Right lobe of liver (tissue), 6 donors: ENCODE measurements around the gene AHNAK2. TPM values are rescaled to one million over a fixed set of nuclear protein-coding genes. Genes with fewer than 3 reads are reported as not detected.

Experiments used
- ATAC-seq, 4 donors: fragments of 200-7000 bp; cut with Tn5 transposase; one replicate each; pipeline ENCODE4 v1.9.1; 2020; ENCODE audit warnings: mild to moderate bottlenecking in 4 of 4, moderate library complexity in 4 of 4
- DNase-seq, 3 donors: peaks; one replicate each; pipeline ENCODE4 v3.0.0-alpha.2; 2020
- H3K27ac ChIP-seq, 3 donors: fragments of 200-600 bp; one replicate each; pipeline ENCODE4 v1.8.0; 2022
- H3K27me3 ChIP-seq, 2 donors: fragments of 200-600 bp; one replicate each; pipeline ENCODE4 v1.8.0; 2022
- H3K36me3 ChIP-seq, 4 donors: fragments of 200-600 bp; sonication (generic) in 1 of 4; one replicate each; pipeline versions ENCODE4 v1.5.1 to v1.8.0; 2017 to 2022; ENCODE audit warnings: control low read depth in 1 of 4
- H3K4me1 ChIP-seq, 4 donors: fragments of 200-600 bp; sonication (generic) in 1 of 4; one replicate each; pipeline versions ENCODE4 v1.5.1 to v1.8.0; 2017 to 2022; ENCODE audit warnings: control low read depth in 1 of 4
- H3K4me3 ChIP-seq, 3 donors: fragments of 200-600 bp; one replicate each; pipeline ENCODE4 v1.8.0; 2022
- H3K9me3 ChIP-seq, 4 donors: fragments of 200-600 bp; sonication (generic) in 1 of 4; one replicate each; pipeline versions ENCODE4 v1.5.1 to v1.8.0; 2017 to 2022; ENCODE audit warnings: control low read depth in 1 of 4
- POLR2A ChIP-seq: fragments of 450-650 bp; IDR thresholded peaks from one replicate; pipeline ENCODE4 v1.6.1; 2017; ENCODE audit warnings: antibody characterized with exemption, mild to moderate bottlenecking
- WGBS: methylation state at CpG from one replicate; pipeline ENCODE4 v1.1.6; 2018; ENCODE audit warnings: low coverage, low lambda C conversion rate; ENCODE audit not compliant: insufficient coverage; ENCODE audit errors: missing lambda C conversion rate; 5-methylcytosine and 5-hydroxymethylcytosine counted together
- intact Hi-C, 2 donors: fragments of 100-400 bp; cut with DNase I; formaldehyde crosslinking; loops; one replicate each; pipeline versions ENCODE4 v1.11.2 to v1.14.1; 2022
- total RNA-seq, 6 experiments: library from RNA; depleted of rRNA in 2 of 6; stranded (reverse); fragments of >200 nt in 2 of 6; fragmentation: NEBNext Ultra II Directional in 3 of 6; extraction: Animal tissue kit (Norgen Biotek cat#: 25700) in 3 of 6; gene quantifications; one replicate each; pipeline versions ENCODE4 v1.1.0 to v1.2.4, GENCODE V29; 2016 to 2023
- TF ChIP-seq, protein P1 (sequence below), 4 donors: fragments of 200-600 bp in 3 of 4; fragments of 450-650 bp in 1 of 4; IDR thresholded peaks; one replicate each; pipeline versions ENCODE4 v1.5.1 to v1.8.0; 2016 to 2022; ENCODE audit warnings: antibody characterized with exemption in 4 of 4, mild to moderate bottlenecking in 2 of 4
- donor health status: DM: no; HTN: yes; CAD: no.
- donor health status: DM: no; HTN: no; CAD: no.
- donor health status: DM: no; HTN: no; CAD: no.
- donor health status: DM: no; HTN: yes; CAD: no.
- donor health status: DM: no; HTN: yes; CAD: no.

AHNAK2 gene
- total RNA-seq, 6 experiments from 2014 or later: 2.1 to 12.2 (median 4.6) TPM

DNA sequence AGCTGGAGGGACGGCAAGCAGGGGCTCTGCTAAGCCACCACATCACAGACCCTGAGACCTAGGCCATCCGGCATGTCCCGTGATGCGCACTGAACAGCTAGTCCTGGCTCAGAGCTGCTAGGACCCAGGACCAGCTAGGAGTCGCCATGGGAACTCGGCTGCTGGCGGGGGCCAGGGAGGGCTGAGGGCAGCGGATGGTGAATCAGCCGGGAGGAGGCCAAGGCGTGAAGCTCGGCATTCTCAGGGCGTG lies 5.1 kb downstream of the AHNAK2 start:
- TF ChIP-seq POLR2A: no peak
- TF ChIP-seq, protein P1, sequence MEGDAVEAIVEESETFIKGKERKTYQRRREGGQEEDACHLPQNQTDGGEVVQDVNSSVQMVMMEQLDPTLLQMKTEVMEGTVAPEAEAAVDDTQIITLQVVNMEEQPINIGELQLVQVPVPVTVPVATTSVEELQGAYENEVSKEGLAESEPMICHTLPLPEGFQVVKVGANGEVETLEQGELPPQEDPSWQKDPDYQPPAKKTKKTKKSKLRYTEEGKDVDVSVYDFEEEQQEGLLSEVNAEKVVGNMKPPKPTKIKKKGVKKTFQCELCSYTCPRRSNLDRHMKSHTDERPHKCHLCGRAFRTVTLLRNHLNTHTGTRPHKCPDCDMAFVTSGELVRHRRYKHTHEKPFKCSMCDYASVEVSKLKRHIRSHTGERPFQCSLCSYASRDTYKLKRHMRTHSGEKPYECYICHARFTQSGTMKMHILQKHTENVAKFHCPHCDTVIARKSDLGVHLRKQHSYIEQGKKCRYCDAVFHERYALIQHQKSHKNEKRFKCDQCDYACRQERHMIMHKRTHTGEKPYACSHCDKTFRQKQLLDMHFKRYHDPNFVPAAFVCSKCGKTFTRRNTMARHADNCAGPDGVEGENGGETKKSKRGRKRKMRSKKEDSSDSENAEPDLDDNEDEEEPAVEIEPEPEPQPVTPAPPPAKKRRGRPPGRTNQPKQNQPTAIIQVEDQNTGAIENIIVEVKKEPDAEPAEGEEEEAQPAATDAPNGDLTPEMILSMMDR (IDR thresholded peaks at IDR 0.05): no peak
- WGBS: 46% methylated on average over 11 of the region's 12 CpGs
- DNase-seq (peak in 1 of 3 donors; percentile 41), ATAC-seq (peak in 1 of 4 donors; percentile 2)
- Histone ChIP-seq H3K4me1 (peaks cover 0 to 24% (median 1%) of the 10 kb centered on the region in 4 donors), H3K27ac (no peak overlapping the region), H3K9me3 (no peaks in the 10 kb centered on the region), H3K36me3 (no peaks in the 10 kb centered on the region), H3K27me3 (no peaks in the 10 kb centered on the region), H3K4me3 (no peak overlapping the region)
- intact Hi-C loops: no loop called here

DNA sequence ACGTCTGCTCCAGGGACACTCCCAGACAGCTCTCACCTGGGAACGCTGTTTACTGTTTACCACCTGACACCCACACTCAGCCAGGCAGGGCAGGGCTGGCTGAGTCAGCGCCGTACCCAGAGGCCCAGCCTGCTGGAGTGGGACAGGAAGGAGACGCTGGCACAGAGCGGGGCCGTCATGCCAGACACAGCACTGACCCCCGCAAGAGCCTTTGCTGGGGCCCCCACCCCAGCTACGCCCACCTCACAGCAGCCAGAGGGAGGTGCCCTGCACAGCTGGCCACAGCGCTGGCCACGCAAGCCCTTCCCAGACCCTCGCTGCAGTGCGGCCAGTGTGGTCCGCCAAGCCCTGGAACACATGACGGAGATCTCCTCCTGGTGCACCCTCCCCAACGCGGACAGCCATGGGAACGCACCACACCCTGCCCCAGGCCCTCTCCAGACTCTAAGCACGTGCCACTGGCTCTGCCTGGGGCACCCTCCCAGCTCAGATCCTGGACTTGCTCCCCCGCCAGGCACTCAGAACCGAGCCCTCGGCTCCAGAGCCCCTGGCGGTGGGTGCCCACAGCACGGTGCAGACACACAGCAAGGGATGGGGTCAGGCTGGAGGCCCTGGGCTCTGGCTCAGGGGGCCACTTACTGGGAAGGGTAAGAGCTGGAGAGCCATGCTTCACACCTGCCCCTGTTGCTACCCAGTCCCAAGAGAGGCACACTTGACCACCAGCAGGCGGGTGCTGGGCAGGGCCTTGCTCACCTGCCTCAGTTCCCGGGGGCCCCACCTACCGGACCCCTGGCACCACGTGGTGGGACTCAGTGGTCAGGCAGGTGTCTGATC lies 5.7 kb downstream of the AHNAK2 start:
- ATAC-seq: peak in 1 of 4 donors; percentile 43
- peaks cover 0 to 25% (median 1%) of the 10 kb centered on the region in 4 donors for H3K4me1 ChIP-seq
- no peaks in the 10 kb centered on the region for H3K36me3 ChIP-seq
- intact Hi-C loops: no loop called here
- no peaks in the 10 kb centered on the region for H3K27me3 ChIP-seq
- 32% methylated on average over 5 of the region's 28 CpGs for WGBS
- no peaks in the 10 kb centered on the region for H3K9me3 ChIP-seq
- TF ChIP-seq, protein P1 (IDR thresholded peaks at IDR 0.05): no peak
- TF ChIP-seq POLR2A: no peak
- no peak overlapping the region for H3K4me3 ChIP-seq
- H3K27ac ChIP-seq: no peak overlapping the region
- DNase-seq: peak; percentile 39 to 55 (median 50)

DNA sequence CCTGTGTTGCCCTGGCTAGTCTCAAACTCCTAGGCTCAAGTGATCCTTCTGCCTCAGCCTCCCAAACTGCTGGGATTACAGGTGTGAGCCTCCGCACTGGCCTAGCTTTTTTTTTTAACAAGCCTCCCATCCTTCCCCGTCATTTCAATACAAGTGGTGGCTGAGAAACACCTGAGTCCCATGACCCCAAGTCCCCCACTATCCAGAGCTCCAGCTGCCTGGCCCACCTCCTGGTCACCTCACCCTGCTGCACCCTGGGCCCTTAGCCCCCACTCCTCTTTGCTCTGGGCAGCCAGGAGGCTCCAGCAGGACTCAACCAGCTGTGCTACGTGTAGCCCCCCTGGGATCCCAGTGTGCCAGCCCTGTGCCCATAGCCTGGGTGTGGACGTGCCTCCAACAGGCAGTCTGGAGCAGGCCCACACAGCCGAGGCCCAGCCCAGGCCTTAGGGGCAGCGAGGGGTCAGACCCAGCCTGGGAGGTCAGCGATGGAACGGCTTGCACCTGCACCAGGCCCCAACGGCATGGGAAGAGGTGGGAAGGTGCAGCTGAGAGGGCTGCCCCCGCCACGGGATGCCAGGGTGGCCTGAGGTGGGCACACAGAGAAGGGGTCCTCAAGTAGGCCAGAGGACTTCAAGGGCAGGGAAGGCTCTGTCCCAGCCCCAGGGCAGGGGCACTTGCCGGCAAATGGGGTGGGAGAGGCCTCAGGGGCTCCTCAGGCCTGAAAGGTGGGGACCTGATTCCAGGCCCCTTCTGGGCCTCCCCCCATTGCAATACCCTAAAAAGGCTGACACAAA lies 6.5 kb downstream of the AHNAK2 start:
- ATAC-seq (no peak), DNase-seq (peak in 1 of 3 donors; percentile 51)
- Histone ChIP-seq H3K4me3 (no peak overlapping the region), H3K4me1 (peaks cover 0 to 20% (median 1%) of the 10 kb centered on the region in 4 donors), H3K36me3 (no peaks in the 10 kb centered on the region), H3K27ac (no peak overlapping the region), H3K27me3 (no peaks in the 10 kb centered on the region), H3K9me3 (no peaks in the 10 kb centered on the region)
- 80% methylated on average over 4 of the region's 12 CpGs for WGBS
- TF ChIP-seq POLR2A: no peak
- intact Hi-C loops: no loop called here

DNA sequence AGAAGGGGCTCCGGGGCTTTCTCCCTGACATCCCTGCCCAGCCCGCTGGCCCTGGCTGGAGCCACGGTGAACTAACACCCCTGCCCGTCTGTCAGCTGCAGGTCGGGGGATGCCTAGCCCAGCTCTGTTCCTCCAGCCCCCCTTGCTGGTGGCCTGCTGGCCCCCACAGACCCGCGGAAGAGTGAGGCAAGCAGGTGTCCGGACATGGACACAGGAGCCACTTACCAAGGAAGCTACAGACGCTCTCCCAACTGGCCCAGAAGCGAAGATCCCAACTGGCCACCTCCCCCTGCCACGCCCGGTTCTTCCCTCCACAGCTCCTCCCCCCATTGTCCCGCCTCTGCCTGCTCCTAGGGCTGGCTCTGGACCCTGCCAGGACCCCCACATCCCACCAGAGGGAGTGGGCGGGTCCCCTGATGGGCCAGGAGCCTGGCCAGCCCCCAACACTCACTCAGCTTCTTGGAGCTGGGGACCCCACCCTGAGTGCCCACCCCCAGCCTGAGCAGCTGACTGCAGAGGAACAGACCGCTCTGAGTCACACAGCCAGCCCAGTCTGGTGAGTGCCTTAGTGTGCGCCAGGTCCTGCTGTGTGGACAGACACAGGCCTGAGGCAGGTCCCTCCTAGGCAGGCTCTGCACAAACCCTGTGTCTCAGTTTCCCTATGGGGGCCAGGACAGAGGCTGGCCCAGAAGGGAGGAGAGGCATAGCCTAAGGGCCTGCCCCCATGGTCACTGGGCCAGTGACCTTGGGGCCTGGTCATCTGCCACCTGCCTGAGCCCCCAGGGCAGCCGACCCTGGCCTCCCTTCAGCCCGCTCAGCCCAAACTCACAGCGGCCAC lies 7.7 kb downstream of the AHNAK2 start:
- H3K4me1 ChIP-seq: peaks cover 0 to 8% (median 0%) of the 10 kb centered on the region in 4 donors
- 40% methylated on average over 1 of the region's 19 CpGs for WGBS
- DNase-seq (peak in 1 of 3 donors; percentile 54), ATAC-seq (no peak)
- no peaks in the 10 kb centered on the region for H3K27me3 ChIP-seq
- no peak overlapping the region for H3K27ac ChIP-seq
- TF ChIP-seq, protein P1 (IDR thresholded peaks at IDR 0.05): no peak
- no peak for TF ChIP-seq POLR2A
- no peaks in the 10 kb centered on the region for H3K36me3 ChIP-seq
- H3K9me3 ChIP-seq: no peaks in the 10 kb centered on the region
- no peak overlapping the region for H3K4me3 ChIP-seq
- intact Hi-C loops: no loop called here
